Measurements from ENCODE around the gene RAB40A.
"Not testable (repeated sequence)": the region's sequence is repeated elsewhere in the genome, so short reads cannot be mapped to it uniquely, and the experiment has no call there.

RAB40A gene

DNA sequence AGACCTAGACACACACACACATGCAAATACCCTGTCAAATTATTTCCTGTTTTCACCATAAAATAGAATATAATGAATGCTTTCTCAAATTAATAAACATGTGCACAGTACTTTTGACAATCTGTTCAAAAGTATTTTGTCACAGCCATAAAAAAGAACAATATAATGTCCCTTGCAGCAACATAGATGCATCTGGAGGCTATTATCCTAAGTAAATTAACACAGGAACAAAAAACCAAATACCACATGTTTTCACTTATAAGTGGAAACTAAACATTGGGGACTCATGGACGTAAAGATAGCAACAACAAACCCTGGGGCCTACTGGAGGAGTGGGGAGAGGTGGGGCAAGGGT lies 15.5 kb downstream of the RAB40A start:
- H3K4me1 ChIP-seq (ENCODE audit: insufficient read depth, poor library complexity, severe bottlenecking): no peaks in the 10 kb centered on the region
- no peaks in the 10 kb centered on the region for H3K36me3 ChIP-seq (ENCODE audit: low read depth)
- no peak overlapping the region for H3K27ac ChIP-seq (ENCODE audit: poor library complexity, severe bottlenecking)
- H3K4me3 ChIP-seq (ENCODE audit: severe bottlenecking): no peak overlapping the region
- DNase-seq (ENCODE audit: low spot score) (no peak), ATAC-seq (ENCODE audit: low read depth) (no peak)
- H3K27me3 ChIP-seq (ENCODE audit: insufficient read depth, poor library complexity, severe bottlenecking): no peaks in the 10 kb centered on the region
- TF ChIP-seq, protein P1, sequence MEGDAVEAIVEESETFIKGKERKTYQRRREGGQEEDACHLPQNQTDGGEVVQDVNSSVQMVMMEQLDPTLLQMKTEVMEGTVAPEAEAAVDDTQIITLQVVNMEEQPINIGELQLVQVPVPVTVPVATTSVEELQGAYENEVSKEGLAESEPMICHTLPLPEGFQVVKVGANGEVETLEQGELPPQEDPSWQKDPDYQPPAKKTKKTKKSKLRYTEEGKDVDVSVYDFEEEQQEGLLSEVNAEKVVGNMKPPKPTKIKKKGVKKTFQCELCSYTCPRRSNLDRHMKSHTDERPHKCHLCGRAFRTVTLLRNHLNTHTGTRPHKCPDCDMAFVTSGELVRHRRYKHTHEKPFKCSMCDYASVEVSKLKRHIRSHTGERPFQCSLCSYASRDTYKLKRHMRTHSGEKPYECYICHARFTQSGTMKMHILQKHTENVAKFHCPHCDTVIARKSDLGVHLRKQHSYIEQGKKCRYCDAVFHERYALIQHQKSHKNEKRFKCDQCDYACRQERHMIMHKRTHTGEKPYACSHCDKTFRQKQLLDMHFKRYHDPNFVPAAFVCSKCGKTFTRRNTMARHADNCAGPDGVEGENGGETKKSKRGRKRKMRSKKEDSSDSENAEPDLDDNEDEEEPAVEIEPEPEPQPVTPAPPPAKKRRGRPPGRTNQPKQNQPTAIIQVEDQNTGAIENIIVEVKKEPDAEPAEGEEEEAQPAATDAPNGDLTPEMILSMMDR (IDR thresholded peaks at IDR 0.05; ENCODE audit: poor library complexity, severe bottlenecking): no peak
- no peaks in the 10 kb centered on the region for H3K9me3 ChIP-seq (ENCODE audit: severe bottlenecking)

DNA sequence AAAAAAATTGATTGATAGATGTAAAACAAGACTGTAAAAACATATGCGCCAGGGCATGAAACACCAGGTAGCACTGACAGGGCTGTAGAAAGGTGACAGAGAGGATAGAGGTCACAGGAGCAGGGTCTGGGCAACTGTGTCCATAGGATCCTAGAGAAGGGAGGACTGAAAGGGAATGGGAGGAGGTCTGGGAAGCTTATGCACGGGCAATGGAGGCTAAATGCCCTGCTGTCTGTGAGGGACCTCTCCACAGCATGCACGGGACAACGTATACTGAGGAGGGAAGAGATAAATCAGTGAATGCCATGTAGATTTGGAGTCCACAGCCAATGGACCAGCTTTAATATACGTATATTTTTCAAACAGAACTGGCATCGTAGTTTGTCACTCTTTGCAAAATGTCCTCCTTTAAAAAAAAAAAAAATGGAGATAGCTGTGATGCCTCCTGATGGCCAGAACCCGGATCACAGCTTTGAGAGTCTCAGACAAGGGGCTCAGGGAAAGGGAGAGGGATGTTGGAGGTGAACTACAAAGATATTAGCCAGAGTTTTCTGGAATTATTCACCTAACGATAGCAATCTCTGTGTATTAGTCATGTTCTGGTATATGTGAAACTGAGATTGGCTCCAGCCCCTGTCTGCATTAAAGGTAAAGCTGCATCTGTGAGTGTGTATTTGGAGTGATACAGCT lies 16.0 kb downstream of the RAB40A start:
- H3K9me3 ChIP-seq (ENCODE audit: severe bottlenecking): no peaks in the 10 kb centered on the region
- no peak for DNase-seq (ENCODE audit: low spot score)
- no peaks in the 10 kb centered on the region for H3K36me3 ChIP-seq (ENCODE audit: low read depth)
- no peak overlapping the region for H3K4me3 ChIP-seq (ENCODE audit: severe bottlenecking)
- peak; percentile 79 for ATAC-seq (ENCODE audit: low read depth)
- no peak overlapping the region for H3K27ac ChIP-seq (ENCODE audit: poor library complexity, severe bottlenecking)
- no peaks in the 10 kb centered on the region for H3K4me1 ChIP-seq (ENCODE audit: insufficient read depth, poor library complexity, severe bottlenecking)
- H3K27me3 ChIP-seq (ENCODE audit: insufficient read depth, poor library complexity, severe bottlenecking): no peaks in the 10 kb centered on the region
- TF ChIP-seq, protein P1 (IDR thresholded peaks at IDR 0.05; ENCODE audit: poor library complexity, severe bottlenecking): no peak

DNA sequence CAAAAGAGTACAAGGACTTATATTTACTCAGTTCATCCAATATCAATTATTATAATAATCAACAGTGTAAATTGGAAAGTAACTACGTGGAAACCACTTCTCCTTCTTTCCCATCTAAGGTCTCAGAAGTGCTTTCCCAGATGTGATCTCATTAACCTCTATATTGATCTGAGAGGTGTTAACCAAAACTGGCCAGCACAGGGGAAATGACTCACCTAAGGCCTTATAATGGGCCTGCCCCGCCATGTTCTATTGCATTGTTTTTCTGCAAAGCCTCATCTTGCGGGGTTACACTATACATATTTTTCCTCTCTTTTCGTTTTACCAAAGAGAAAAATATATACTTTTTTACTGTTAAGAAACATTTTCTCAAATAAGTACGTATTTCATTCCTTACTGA lies 20.5 kb downstream of the RAB40A start:
- DNase-seq (ENCODE audit: low spot score) (no peak), ATAC-seq (ENCODE audit: low read depth) (no peak)
- Histone ChIP-seq H3K4me1 (ENCODE audit: insufficient read depth, poor library complexity, severe bottlenecking) (no peaks in the 10 kb centered on the region), H3K27me3 (ENCODE audit: insufficient read depth, poor library complexity, severe bottlenecking) (no peaks in the 10 kb centered on the region), H3K4me3 (ENCODE audit: severe bottlenecking) (no peak overlapping the region), H3K36me3 (ENCODE audit: low read depth) (no peaks in the 10 kb centered on the region), H3K9me3 (ENCODE audit: severe bottlenecking) (no peaks in the 10 kb centered on the region), H3K27ac (ENCODE audit: poor library complexity, severe bottlenecking) (no peak overlapping the region)
- TF ChIP-seq, protein P1 (IDR thresholded peaks at IDR 0.05; ENCODE audit: poor library complexity, severe bottlenecking): no peak

DNA sequence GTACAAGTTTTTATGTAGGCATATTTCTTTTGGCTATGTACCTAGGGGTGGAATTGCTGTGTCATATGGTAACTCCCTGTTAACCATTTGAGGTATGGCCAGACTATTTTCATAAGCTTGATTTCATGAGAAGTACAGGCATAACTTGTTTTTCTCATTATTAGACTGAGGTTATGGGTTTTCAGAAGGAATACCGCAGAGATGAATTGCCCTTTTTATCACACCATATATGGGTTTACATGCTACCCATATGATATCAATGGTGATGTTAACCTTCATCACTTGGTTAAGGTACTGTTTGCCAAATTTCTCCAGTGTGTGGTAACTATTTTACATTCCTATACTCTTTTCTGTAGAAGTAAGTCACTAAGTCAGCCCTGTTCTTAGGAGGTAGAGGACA lies 23.5 kb downstream of the RAB40A start:
- DNase-seq (ENCODE audit: low spot score) (no peak), ATAC-seq (ENCODE audit: low read depth) (no peak)
- Histone ChIP-seq H3K27ac (ENCODE audit: poor library complexity, severe bottlenecking) (no peak overlapping the region), H3K9me3 (ENCODE audit: severe bottlenecking) (no peaks in the 10 kb centered on the region), H3K27me3 (ENCODE audit: insufficient read depth, poor library complexity, severe bottlenecking) (no peaks in the 10 kb centered on the region), H3K36me3 (ENCODE audit: low read depth) (no peaks in the 10 kb centered on the region), H3K4me3 (ENCODE audit: severe bottlenecking) (no peak overlapping the region), H3K4me1 (ENCODE audit: insufficient read depth, poor library complexity, severe bottlenecking) (no peaks in the 10 kb centered on the region)
- TF ChIP-seq, protein P1 (IDR thresholded peaks at IDR 0.05; ENCODE audit: poor library complexity, severe bottlenecking): no peak

DNA sequence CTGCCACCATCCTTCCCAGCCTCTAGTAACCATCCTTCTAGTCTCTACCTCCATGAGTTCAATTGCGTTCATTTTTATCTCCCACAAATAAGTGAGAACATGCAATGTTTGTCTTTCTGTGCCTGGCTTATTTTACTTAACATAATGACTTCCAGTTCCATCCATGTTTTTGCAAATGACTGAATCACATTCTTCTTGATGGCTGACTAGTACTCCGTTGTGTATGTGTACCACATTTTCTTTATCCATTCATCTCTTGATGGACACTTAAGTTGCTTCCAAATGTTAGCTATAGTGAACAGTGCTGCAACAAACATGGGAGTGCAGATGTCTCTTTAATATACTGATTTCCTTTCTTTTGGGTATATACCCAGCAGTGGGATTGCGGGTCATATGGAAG lies 25.7 kb downstream of the RAB40A start:
- not testable (repeated sequence) for H3K27ac ChIP-seq (ENCODE audit: poor library complexity, severe bottlenecking); ATAC-seq (ENCODE audit: low read depth); H3K4me3 ChIP-seq (ENCODE audit: severe bottlenecking); H3K9me3 ChIP-seq (ENCODE audit: severe bottlenecking); DNase-seq (ENCODE audit: low spot score); H3K27me3 ChIP-seq (ENCODE audit: insufficient read depth, poor library complexity, severe bottlenecking); H3K4me1 ChIP-seq (ENCODE audit: insufficient read depth, poor library complexity, severe bottlenecking); H3K36me3 ChIP-seq (ENCODE audit: low read depth)

Data from RWPE2 (cell line).